Peyer's patch (tissue), 4 donors: Measurements from ENCODE around the gene JAZF1.

Experiments used
- POLR2A ChIP-seq, 2 donors: fragments of 450-650 bp; IDR thresholded peaks; one replicate each; pipeline ENCODE4 v1.5.1; 2017; ENCODE audit warnings: antibody characterized with exemption in 2 of 2, mild to moderate bottlenecking in 2 of 2, moderate library complexity in 2 of 2
- TF ChIP-seq, protein P1 (sequence below), 6 experiments: fragments of 450-650 bp in 4 of 6; fragments of 200-600 bp in 2 of 6; sonication (generic) in 1 of 6; IDR thresholded peaks; one replicate each; pipeline ENCODE4 v1.5.1; 2017 to 2019; ENCODE audit warnings: antibody characterized with exemption in 6 of 6, mild to moderate bottlenecking in 3 of 6, moderate library complexity in 1 of 6

GRCh38 chr7:27963056-27963455 lies 217.5 kb downstream of the JAZF1 start:
- TF ChIP-seq, protein P1, sequence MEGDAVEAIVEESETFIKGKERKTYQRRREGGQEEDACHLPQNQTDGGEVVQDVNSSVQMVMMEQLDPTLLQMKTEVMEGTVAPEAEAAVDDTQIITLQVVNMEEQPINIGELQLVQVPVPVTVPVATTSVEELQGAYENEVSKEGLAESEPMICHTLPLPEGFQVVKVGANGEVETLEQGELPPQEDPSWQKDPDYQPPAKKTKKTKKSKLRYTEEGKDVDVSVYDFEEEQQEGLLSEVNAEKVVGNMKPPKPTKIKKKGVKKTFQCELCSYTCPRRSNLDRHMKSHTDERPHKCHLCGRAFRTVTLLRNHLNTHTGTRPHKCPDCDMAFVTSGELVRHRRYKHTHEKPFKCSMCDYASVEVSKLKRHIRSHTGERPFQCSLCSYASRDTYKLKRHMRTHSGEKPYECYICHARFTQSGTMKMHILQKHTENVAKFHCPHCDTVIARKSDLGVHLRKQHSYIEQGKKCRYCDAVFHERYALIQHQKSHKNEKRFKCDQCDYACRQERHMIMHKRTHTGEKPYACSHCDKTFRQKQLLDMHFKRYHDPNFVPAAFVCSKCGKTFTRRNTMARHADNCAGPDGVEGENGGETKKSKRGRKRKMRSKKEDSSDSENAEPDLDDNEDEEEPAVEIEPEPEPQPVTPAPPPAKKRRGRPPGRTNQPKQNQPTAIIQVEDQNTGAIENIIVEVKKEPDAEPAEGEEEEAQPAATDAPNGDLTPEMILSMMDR (IDR thresholded peaks at IDR 0.05): no peak
- TF ChIP-seq POLR2A (IDR thresholded peaks at IDR 0.05): no peak
